ENCODE data around the gene AGPS. TPM values are rescaled to one million over a fixed set of nuclear protein-coding genes. Genes with fewer than 3 reads are reported as not detected.
"Not testable (repeated sequence)": the region's sequence is repeated elsewhere in the genome, so short reads cannot be mapped to it uniquely, and the experiment has no call there.

AGPS gene
- total RNA-seq, 3 donors from 2014 or later (not counting 1 experiment from before 2014, with no cell fraction given): 27.4 to 36.0 (median 35.6) TPM

DNA sequence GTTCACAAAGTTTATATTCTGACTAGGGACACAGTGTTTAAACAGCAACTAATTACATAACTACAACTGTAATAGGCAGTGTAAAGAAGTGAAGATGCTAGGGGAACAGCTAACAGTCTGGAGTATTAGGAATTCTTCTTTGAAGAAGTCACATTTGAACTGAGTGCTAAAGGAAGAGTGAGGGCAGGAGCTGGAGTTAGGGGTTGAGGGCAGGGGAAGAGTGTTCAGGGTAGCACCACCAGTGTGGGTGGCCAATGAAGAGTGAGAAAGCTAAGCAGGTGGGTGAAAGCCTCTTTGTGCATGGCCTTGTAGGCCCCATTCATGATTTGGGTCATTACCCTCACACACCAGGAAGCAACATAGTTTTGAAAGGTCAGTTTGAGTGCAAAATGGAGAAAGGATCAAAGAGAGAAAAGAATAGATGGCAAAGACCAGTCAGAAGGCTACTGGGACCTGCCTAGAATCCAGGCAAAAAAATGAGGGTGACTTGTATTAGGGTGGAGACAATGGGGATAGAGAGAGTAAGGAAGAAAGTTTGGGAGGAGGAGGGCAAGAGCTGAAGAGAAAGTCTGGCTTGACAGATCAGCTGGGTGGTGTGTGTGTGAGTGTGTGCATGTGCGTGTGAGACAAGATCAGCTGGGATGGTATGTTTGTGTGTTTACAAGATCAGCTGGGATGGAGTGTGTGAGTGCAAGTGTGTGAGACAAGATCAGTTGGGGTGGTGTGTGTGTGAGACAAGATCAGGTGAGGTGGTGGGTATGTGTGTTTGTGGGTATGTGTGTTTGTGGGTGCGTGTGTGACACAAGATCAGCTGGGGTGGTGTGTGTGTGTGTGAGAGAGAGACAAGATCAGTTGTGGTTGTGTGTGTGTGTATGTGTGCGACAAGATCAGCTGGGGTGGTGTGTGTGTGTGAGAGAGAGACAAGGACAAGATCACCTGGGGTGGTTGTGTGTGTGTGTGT is 43.6 kb upstream of the AGPS start:
- no peaks in the 10 kb centered on the region for H3K9me3 ChIP-seq (ENCODE audit: control insufficient read depth, insufficient read depth, low read length)

DNA sequence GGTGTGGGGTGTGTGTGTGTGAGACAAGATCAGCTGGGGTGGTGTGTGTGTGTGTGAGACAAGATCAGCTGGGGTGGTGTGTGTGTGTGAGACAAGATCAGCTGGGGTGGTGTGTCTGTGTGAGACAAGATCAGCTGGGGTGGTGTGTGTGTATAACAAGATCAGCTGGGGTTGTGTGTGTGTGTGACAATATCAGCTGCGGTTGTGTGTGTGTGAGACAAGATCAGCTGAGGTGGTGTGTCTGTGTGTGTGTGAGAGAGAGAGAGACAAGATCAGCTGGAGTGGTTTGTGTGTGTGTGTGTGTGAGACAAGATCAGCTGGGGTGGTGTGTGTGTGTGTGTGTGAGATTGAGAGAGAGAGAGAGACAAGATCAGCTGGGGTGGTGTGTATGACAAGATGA is 41.9 kb upstream of the AGPS start:
- H3K4me3 ChIP-seq (ENCODE audit: low read length); H3K27me3 Mint-ChIP-seq (ENCODE audit: low read depth in 2 of 2); DNase-seq; ATAC-seq; H3K4me1 ChIP-seq (ENCODE audit: control insufficient read depth, insufficient read depth, low read length); H3K27ac ChIP-seq (ENCODE audit: low read length); H3K27me3 ChIP-seq (ENCODE audit: control insufficient read depth, insufficient read depth, low read length); H3K36me3 Mint-ChIP-seq; H3K27ac Mint-ChIP-seq; H3K9me3 ChIP-seq (ENCODE audit: control insufficient read depth, insufficient read depth, low read length); H3K36me3 ChIP-seq (ENCODE audit: control insufficient read depth, insufficient read depth, low read length); H3K4me1 Mint-ChIP-seq; H3K4me3 Mint-ChIP-seq; H3K9me3 Mint-ChIP-seq; intact Hi-C loops (cut with micrococcal nuclease): not testable (repeated sequence)
- WGBS (ENCODE audit: insufficient coverage): 84% methylated on average over 1 of the region's 1 CpG

More for the DNA sequence above, 43.6 kb upstream of the AGPS start:
- Mint-ChIP-seq H3K27me3 (ENCODE audit: low read depth in 2 of 2) (no peaks in the 10 kb centered on the region), H3K36me3 (no peaks in the 10 kb centered on the region), H3K27ac (no peak overlapping the region), H3K4me3 (no peak overlapping the region), H3K4me1 (no peaks in the 10 kb centered on the region), H3K9me3 (no peaks in the 10 kb centered on the region)
- H3K27ac ChIP-seq (ENCODE audit: low read length): no peak overlapping the region
- ATAC-seq: no peak
- H3K4me3 ChIP-seq (ENCODE audit: low read length): no peak overlapping the region
- H3K36me3 ChIP-seq (ENCODE audit: control insufficient read depth, insufficient read depth, low read length): no peaks in the 10 kb centered on the region
- H3K27me3 ChIP-seq (ENCODE audit: control insufficient read depth, insufficient read depth, low read length): no peaks in the 10 kb centered on the region
- TF ChIP-seq, protein P1, sequence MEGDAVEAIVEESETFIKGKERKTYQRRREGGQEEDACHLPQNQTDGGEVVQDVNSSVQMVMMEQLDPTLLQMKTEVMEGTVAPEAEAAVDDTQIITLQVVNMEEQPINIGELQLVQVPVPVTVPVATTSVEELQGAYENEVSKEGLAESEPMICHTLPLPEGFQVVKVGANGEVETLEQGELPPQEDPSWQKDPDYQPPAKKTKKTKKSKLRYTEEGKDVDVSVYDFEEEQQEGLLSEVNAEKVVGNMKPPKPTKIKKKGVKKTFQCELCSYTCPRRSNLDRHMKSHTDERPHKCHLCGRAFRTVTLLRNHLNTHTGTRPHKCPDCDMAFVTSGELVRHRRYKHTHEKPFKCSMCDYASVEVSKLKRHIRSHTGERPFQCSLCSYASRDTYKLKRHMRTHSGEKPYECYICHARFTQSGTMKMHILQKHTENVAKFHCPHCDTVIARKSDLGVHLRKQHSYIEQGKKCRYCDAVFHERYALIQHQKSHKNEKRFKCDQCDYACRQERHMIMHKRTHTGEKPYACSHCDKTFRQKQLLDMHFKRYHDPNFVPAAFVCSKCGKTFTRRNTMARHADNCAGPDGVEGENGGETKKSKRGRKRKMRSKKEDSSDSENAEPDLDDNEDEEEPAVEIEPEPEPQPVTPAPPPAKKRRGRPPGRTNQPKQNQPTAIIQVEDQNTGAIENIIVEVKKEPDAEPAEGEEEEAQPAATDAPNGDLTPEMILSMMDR (IDR thresholded peaks at IDR 0.05): no peak
- WGBS (ENCODE audit: insufficient coverage): 99% methylated on average over 3 of the region's 3 CpGs
- no peak for DNase-seq
- H3K4me1 ChIP-seq (ENCODE audit: control insufficient read depth, insufficient read depth, low read length): no peaks in the 10 kb centered on the region
- intact Hi-C loops (cut with micrococcal nuclease): no loop called here

DNA sequence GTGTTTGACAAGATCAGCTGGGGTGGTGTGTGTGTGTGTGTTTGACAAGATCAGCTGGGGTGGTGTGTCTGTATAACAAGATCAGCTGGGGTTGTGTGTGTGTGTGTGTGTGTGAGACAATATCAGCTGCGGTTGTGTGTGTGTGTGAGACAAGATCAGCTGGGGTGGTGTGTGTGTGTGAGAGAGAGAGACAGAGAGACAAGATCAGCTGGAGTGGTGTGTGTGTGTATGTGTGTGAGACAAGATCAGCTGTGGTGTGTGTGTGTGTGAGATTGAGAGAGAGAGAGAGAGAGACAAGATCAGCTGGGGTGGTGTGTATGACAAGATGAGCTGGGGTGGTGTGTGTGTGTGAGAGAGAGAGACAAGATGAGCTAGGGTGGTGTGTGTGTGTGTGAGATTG is 41.5 kb upstream of the AGPS start:
- intact Hi-C loops (cut with micrococcal nuclease); H3K27ac Mint-ChIP-seq; H3K9me3 ChIP-seq (ENCODE audit: control insufficient read depth, insufficient read depth, low read length); H3K27ac ChIP-seq (ENCODE audit: low read length); H3K27me3 ChIP-seq (ENCODE audit: control insufficient read depth, insufficient read depth, low read length); H3K36me3 Mint-ChIP-seq; H3K27me3 Mint-ChIP-seq (ENCODE audit: low read depth in 2 of 2); H3K4me3 ChIP-seq (ENCODE audit: low read length); H3K4me3 Mint-ChIP-seq; H3K9me3 Mint-ChIP-seq; H3K4me1 ChIP-seq (ENCODE audit: control insufficient read depth, insufficient read depth, low read length); H3K4me1 Mint-ChIP-seq; ATAC-seq; H3K36me3 ChIP-seq (ENCODE audit: control insufficient read depth, insufficient read depth, low read length); DNase-seq: not testable (repeated sequence)
- 84% methylated on average over 1 of the region's 1 CpG for WGBS (ENCODE audit: insufficient coverage)

DNA sequence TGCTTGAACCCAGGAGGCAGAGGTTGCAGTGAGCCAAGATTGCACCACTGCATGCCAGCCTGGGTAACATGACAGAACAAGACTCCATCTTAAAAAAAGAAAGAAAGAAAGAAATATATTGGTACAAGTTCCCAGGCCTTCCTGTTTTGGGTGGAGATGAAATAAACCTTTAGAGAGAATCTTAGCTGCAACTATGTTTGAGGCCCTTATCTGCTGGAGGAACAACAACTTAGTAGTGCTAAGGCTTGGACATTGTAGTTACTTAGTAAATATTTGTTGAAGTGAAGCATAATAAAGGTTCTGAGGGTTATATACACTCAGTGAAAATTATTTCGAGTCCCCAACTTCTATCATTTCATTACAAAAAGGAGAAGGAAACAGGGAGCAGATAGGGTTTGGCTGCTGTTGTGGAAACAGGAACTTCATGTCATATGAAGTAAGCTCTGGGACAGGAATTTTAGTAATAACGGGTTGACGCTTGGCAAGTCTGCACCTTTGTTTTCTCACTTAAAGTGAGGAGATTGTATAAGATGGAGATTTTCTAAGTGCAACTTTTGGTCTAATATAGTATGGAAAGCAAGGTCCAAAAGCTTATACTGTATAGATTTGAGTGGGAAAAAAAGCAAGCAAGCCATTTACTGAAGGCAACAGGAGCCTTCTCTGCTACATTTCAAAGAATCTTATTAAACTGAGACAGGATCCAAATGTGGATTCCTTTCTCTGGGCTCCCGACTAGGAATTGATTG is 40.0 kb upstream of the AGPS start:
- TF ChIP-seq, protein P1 (IDR thresholded peaks at IDR 0.05): no peak
- H3K27me3 ChIP-seq (ENCODE audit: control insufficient read depth, insufficient read depth, low read length): no peaks in the 10 kb centered on the region
- WGBS (ENCODE audit: insufficient coverage): 31% methylated on average over 3 of the region's 4 CpGs
- no peak for ATAC-seq
- no peaks in the 10 kb centered on the region for H3K36me3 ChIP-seq (ENCODE audit: control insufficient read depth, insufficient read depth, low read length)
- intact Hi-C loops (cut with micrococcal nuclease): no loop called here
- no peak overlapping the region for H3K4me3 Mint-ChIP-seq
- H3K27ac ChIP-seq (ENCODE audit: low read length): no peak overlapping the region
- H3K36me3 Mint-ChIP-seq: no peaks in the 10 kb centered on the region
- no peaks in the 10 kb centered on the region for H3K4me1 Mint-ChIP-seq
- no peak overlapping the region for H3K27ac Mint-ChIP-seq
- no peaks in the 10 kb centered on the region for H3K9me3 Mint-ChIP-seq
- no peak overlapping the region for H3K4me3 ChIP-seq (ENCODE audit: low read length)
- no peaks in the 10 kb centered on the region for H3K27me3 Mint-ChIP-seq (ENCODE audit: low read depth in 2 of 2)
- no peak for DNase-seq
- H3K9me3 ChIP-seq (ENCODE audit: control insufficient read depth, insufficient read depth, low read length): no peaks in the 10 kb centered on the region
- no peaks in the 10 kb centered on the region for H3K4me1 ChIP-seq (ENCODE audit: control insufficient read depth, insufficient read depth, low read length)

All from natural killer cell (primary cell).